ENCODE data around the gene METRN.
A peak's percentile ranks its signal among the peaks of the same experiment; 100 is the strongest.

The METRN gene

GRCh38 chr16:714558-715476, at the start of gene METRN:
TSS of gene METRN (plus strand) at chr16:715118. CDS start at chr16:715290, 172 bp downstream.
- peak; percentile 96 for DNase-seq

- no peak for DNase-seq
Observed at GRCh38 chr16:666572-666971, 48.3 kb upstream of the METRN start.

DNA sequence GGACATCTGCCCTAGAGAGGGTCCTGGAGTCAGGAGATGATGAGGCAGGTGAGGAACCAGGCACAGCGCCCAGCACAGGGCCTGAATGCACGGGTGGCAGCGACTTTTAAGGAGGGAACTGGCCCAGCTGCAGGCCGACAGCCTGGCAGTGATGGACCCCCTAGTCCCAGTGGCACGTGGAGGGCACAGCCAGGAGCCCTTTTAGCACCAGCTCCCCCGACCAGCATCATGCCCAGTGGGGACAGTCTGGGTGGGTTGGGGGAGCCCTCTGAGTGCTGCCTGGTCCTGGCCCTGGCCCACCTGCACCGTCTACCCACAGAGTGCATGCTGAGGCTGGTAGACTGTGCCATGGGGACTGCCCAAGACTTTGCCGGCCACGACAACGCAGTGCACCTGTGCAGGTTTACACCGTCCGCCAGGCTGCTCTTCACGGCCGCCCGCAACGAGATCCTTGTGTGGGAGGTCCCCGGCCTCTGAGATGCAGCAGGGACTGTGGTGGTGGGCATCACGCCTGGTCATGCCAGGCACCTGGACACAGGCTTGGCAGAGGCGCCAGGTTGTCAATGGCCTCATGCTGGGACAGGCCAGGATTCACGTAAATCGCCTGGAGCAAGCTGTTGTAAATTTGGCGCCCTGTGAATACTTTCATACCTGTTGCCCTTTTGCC, 47.7 kb upstream of the METRN start:
- DNase-seq: no peak

- peak; percentile 95 for DNase-seq
Observed at GRCh38 chr16:667780-668518, 47.0 kb upstream of the METRN start, which contains the start of gene RHOT2. TSS of gene RHOT2 (plus strand) at chr16:668132. CDS start at chr16:668200, 68 bp downstream.

GRCh38 chr16:668519-669171, 46.3 kb upstream of the METRN start:
- no peak for DNase-seq

GRCh38 chr16:669666-670065, 45.3 kb upstream of the METRN start:
- no peak for DNase-seq

GRCh38 chr16:670485-671352, 44.2 kb upstream of the METRN start:
- no peak for DNase-seq

DNA sequence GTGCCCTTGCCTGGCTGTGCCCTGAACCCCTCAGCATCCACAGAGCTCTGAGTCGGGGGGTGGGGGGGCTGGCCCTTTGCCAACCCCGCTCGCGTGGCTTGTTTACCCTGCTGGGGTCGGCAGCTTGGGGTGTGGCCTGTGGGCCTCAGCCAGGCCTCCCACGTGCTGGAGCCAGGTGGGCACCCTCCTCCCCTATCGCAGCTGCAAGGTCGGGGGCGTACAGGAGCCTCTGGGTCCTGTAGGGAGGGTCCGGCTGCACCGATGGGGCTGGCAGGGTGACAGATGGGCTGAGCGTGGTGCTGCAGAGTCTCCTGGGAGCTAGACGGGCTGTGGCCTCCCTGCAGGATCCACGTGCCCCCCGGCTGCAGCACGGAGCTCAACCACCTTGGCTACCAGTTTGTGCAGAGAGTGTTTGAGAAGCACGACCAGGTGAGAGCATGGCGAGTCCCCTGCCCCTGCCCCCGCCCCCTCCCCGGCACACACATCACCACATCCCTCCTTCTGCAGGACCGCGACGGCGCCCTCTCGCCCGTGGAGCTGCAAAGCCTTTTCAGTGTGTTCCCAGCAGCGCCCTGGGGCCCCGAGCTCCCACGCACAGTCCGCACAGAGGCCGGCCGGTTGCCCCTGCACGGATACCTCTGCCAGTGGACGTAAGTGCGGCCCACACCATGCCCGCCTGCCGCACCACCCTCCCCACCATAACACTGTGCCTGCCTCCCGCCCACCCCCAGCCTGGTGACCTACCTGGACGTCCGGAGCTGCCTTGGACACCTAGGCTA, 43.4 kb upstream of the METRN start:
- DNase-seq: no peak

- no peak for DNase-seq
Observed at GRCh38 chr16:672371-672770, 42.5 kb upstream of the METRN start.

DNA sequence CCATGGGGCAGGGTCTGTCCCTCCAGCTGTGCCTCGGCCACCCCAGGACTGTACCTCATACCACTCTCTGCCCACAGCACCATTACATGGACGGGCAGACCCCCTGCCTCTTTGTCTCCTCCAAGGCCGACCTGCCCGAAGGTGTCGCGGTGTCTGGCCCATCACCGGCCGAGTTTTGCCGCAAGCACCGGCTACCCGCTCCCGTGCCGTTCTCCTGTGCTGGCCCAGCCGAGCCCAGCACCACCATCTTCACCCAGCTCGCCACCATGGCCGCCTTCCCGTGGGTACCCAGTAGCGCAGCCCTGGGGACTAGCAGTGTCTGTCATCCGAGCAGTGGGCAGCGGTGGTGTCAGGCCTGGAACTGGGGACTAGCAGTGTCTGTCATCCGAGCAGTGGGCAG, 42.1 kb upstream of the METRN start:
- DNase-seq: no peak

GRCh38 chr16:673399-673991, 41.4 kb upstream of the METRN start:
- DNase-seq: no peak

GRCh38 chr16:674214-674881, 40.6 kb upstream of the METRN start:
- DNase-seq: no peak

DNA sequence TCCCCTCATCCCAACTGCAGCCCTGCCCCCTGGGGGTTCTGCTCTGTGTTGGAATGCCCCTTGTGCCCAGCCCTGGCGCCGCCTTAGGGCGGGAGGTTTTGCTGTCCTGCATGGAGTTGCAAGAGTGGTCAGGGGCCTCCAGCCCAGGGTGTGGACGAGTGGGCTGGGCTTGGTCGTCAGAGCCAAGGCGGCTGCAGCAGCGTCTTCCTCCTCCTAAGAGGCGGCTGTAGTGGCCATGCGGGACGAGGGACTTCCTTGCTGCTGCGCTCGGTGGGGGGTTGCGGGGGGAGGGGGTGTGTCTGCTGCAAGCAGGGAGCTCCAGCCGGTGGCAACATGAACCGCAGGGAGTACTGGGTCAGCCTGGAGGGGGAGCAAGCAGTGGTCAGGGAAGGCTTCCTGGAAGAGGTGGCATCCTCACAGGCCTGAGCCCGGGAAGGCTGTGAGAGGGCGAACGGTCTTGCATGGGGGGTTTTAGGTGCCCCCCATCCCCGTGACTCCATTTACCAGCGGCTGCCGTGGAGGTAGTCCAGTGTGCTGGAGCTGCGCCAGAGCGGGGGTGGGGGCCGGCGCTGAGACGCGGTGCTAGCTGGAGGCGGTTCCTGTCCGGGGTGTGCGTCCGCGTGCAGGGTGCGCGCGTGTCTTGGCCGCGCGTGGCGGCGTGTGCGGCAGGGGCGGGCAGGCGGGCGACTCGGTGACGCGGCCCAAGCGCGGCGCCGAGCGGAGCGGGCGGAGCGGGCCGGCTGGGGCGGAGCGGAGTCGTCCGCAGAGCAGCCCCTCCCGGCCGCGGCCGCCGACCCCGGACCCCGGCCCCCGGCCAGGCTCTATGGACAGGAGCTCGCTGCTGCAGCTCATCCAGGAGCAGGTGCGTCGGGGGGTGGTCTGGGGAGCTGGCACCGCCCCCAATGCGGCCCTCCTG, 39.7 kb upstream of the METRN start, which contains the start of gene RHBDL1:
TSS of gene RHBDL1 (plus strand) at position 704 of the 916 bp plus-strand sequence. CDS start at position 824, 120 bp downstream.
- no peak for DNase-seq

DNA sequence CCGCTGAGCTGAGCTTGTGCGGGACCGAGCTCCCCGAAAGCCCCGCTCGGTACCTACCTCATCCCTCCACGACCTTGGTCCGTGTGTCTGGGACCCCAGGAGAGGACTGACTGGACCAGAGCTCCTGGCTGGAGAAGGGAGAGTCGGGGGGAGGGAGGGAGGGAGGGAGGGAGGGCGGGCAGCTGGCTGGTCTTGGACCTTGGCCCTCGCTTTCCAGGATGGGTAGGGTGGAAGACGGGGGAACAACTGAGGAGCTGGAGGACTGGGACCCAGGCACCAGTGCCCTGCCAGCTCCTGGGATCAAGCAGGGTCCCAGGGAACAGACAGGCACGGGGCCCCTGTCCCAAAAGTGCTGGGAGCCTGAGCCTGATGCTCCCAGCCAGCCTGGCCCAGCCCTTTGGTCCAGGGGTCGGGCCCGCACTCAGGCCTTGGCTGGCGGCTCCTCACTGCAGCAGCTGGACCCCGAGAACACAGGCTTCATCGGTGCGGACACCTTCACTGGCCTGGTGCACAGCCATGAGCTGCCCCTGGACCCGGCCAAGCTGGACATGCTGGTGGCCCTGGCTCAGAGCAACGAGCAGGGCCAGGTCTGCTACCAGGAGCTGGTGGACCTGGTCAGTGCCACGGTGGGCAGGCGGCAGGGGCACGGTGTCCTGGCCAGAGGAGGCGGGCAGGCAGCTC, 38.9 kb upstream of the METRN start:
- no peak for DNase-seq

DNA sequence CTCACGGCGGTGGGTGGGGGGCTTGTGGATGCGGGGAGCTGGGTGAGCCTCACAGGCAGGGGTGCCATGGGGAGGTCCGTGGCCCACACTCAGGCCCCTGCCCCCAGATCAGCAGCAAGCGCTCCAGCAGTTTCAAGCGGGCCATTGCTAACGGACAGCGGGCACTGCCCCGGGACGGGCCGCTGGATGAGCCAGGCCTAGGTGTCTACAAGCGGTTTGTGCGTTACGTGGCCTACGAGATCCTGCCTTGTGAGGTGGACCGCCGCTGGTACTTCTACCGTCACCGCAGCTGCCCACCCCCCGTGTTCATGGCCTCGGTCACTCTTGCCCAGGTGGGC, 38.4 kb upstream of the METRN start:
- DNase-seq: no peak

DNA sequence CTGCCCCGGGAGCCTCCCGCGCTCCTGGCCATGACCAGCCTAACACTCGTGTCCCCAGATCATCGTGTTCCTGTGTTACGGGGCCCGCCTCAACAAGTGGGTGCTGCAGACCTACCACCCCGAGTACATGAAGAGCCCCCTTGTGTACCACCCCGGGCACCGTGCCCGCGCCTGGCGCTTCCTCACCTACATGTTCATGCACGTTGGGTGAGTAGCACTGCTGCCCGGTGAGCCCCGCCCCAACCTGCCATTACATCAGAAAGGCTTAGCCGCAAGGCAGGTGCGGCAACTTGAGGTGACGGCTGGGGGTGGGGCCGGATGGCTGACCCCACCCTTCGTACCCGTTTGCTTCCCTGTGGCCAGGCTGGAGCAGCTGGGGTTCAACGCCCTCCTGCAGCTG, 38.0 kb upstream of the METRN start:
- DNase-seq: no peak

GRCh38 chr16:677316-678190, 37.4 kb upstream of the METRN start:
- DNase-seq: no peak
